GM21576 (cell line): ENCODE measurements around the gene MAPK8IP3.

Experiments used
- ATAC-seq: cut with Tn5 transposase; IDR thresholded peaks from one replicate; pipeline ENCODE4 v1.9.1; 2021; ENCODE audit warnings: mild to moderate bottlenecking, moderate library complexity; ENCODE audit not compliant: unreplicated experiment

MAPK8IP3 gene

DNA sequence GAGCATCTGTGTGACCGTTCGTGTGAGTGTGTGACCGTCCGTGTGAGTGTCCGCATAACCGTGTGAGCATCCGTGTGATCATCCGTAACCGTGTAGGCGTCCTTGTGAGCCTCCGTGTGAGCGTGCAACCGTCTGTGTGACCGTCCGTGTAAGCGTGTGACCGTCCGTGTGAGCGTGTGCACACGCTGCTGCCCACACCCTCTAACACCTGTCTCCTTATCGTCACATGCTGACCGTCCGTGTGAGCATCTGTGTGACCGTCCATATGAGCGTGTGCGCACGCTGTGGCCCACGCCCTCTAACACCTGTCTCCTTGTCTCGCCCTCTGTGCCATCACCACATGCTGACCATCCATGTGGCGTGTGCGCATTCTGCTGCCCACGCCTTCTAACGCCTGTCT, 34.2 kb downstream of the MAPK8IP3 start:
- ATAC-seq, result no peak

GRCh38 chr16:1740781-1741490, 34.9 kb downstream of the MAPK8IP3 start:
- no peak for ATAC-seq

DNA sequence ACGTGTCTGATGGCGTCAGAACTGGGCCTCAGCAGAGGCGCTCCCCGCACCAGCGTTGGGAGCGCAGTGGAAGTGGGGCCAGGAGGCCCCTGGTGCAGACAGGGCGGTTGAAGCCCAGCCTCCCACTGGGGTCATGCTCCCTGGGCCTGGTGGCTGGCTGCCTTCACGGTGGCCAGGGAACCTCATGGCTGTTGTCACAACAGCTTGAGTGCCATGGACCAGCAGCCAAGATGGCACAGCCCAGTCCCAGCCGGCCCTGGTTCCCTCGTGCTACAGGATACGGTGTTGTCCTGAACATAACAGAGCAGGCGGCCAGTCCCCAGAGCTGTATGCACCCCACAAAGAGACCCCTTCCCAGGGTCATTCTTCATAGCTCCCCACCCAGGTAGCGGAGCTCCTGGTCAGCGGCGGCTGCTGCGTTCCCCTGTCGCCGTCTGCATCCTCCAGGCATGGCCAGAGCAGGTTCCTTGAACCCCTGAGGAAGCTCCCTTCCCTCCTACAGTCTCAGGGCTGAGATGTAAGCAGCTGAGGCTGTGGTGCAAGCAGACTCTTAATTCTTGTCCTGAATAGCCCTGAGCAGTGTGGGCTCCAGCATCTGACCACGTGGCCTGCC, 35.7 kb downstream of the MAPK8IP3 start:
- ATAC-seq, result no peak

GRCh38 chr16:1743376-1744337, 37.7 kb downstream of the MAPK8IP3 start:
- no peak for ATAC-seq

DNA sequence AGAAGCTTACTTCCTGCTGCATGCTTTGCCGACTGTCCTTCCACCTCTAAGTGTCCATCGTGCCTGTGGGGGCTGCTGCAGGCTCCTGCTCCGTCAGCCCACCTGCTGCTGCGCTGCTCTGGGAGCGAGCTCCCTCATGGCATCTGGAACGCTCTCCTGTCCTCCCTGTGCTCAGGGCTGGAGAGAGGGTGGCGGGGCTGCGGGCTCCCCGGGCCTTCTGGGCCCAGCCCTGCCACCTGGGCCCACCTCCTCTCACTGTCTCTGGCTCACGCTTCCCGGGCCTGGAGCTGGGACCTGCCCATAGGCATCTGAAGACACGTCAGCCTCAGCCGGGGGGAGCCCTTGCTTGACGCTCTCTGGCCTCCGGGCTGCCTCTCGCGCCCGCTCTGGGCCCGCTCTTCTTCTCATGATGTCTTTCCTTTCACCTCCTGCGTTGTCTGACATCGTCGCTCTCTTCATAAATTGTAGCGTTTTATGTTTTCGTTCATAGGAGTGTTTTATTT, 38.4 kb downstream of the MAPK8IP3 start:
- no peak for ATAC-seq

GRCh38 chr16:1745181-1745899, 39.3 kb downstream of the MAPK8IP3 start:
- no peak for ATAC-seq

DNA sequence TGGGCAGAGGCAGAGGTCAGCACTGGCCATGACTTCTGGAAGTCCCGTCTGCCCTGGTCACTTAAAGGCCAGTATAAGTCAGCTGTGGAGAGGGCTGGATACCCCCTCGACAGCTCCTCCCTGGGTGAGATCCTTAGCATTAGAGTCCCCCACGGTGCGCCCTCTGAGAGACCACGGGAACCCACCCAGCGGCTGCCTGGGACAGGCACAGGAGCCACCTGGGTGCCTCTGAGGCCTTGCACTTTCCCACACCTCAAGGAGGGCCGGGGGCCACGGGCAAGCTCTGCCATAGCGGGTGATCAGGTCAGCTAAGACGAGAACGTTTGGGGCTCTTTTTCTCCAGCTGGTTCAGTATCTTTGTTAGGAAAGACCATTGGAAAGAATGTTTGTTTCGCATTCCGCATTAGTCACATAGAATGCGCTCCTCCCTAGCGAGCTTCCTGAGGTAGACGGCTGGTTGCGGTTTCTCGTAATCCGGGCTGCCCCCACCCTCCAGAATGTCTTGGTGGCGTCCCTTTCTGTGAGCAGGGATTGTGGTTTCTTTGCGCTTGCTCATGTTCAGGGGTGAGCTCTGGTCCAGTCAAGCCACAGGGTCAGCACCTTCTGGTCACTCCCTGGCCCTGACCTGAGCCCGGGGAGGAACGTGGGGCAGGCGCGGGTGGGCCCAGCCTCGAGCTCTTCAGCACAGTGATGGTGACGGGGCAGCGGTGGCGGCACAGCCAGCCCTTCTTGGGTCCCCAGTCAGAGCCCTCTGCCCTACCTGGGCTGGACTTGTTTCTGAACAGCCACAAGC, 40.1 kb downstream of the MAPK8IP3 start:
- ATAC-seq, result no peak

DNA sequence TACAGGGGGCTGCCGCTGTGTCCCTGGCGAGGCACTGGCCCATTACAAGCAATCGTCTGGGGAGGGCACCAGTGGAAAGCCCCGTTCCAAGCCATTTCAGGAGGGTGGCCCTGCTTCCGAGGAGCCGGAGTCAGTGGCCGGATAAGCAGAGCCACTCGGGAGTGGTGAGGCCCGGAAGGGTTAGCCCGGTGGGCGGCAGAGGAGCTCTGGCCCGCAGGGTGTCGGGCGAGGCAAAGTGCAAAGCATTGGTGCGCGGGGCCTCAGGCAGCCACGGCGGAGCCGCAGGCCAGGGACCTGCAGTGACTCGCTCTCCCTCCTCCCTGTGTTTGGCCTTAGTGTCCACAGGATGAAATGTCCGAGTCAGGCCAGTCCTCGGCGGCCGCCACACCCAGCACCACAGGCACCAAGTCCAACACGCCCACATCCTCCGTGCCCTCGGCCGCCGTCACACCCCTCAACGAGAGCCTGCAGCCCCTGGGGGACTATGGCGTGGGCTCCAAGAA, 40.7 kb downstream of the MAPK8IP3 start:
- no peak for ATAC-seq

DNA sequence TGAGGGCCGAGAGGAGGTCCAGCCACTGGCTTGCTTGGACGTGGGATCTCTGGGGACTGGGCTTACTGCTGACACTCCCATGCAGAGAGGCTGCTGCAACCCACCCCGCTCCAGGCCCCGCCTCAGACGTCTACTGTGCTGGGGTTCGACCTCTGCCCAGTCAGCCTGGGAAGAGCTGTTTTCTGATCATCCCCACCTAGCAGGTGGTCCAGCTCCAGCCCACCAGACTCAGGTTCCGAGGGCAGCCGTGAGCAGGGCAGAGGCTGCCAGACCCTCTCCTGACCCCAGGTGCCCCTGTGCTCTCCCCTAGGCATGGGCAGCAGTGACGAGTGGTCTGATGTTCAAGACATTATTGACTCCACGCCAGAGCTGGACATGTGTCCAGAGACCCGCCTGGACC, 41.9 kb downstream of the MAPK8IP3 start:
- no peak for ATAC-seq

- ATAC-seq, result no peak
Measured at GRCh38 chr16:1749152-1750117, 43.4 kb downstream of the MAPK8IP3 start.

DNA sequence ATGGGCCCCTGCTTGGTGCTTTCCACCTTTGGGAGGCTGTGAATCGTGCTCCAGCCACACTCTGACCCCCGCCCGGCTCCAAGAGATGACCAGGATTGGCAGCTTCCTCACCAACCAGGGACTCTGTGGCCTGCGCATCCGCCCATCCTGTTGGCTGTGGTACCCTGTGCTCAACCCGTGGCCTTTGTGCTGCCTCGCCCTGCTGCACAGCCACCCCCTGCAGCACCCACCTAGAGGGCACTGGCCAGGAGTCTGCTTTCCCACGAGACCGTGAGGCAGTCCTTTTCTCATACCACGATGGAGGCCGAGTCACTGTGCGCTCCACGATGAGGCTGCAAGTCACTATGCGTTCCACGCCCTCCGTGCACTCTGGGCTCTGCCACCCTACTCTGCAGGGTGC, 46.0 kb downstream of the MAPK8IP3 start:
- no peak for ATAC-seq

GRCh38 chr16:1752853-1753252, 46.9 kb downstream of the MAPK8IP3 start:
- no peak for ATAC-seq

GRCh38 chr16:1754204-1754603, 48.2 kb downstream of the MAPK8IP3 start:
- ATAC-seq, result no peak

GRCh38 chr16:1757714-1758461, 51.9 kb downstream of the MAPK8IP3 start:
- ATAC-seq, result no peak

DNA sequence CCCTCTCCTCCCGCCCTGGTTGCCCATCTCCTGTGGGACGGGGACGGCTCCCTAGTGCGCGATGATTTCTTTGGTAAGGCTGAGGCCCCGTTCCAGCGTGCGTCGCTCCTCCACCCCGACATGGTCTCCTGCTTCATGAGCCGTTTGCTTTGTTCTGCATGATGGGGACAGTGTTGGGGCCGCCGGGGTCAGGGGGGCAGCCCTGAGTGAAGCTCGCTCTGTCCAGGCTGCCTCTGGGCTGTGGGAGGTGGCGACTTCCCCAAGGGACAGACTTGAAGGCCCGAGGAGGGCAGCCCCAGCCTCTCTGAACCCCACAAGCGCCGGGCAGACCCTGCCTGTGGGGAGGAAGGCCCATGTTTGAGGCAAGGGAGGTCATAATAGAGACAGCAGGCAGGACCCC, 52.9 kb downstream of the MAPK8IP3 start:
- ATAC-seq, result no peak

DNA sequence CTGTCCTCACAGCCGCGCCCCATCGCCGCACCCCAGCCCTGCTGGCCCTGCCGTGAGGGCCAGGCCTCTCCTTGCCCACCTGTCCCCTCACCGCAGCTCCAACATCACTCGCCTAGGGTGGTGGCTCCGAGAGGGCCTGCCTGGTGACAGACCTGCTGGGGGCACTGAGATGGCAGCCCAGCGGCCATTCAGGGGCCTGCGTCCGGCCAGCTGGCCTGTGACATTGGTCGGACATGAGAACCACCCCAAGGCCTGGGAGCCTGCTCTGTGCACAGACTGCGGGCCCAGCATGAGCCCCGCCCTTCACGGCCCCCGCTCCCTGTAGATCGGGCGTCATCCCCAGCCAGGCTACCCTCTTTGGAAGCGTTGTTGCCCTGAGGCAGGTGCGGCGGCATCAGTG, 53.5 kb downstream of the MAPK8IP3 start:
- no peak for ATAC-seq

- ATAC-seq, result no peak
Measured at GRCh38 chr16:1760911-1761310, 54.9 kb downstream of the MAPK8IP3 start.

GRCh38 chr16:1761751-1762150, 55.8 kb downstream of the MAPK8IP3 start:
- no peak for ATAC-seq
